ENCODE results near the gene TNS1. TPM values are rescaled to one million over a fixed set of nuclear protein-coding genes. Genes with fewer than 3 reads are reported as not detected.
"Not testable (repeated sequence)": the region's sequence is repeated elsewhere in the genome, so short reads cannot be mapped to it uniquely, and the experiment has no call there.

TNS1 gene
- polyA plus RNA-seq, 3 donors, result 0.26 to 1.6 (median 1.5) TPM

DNA sequence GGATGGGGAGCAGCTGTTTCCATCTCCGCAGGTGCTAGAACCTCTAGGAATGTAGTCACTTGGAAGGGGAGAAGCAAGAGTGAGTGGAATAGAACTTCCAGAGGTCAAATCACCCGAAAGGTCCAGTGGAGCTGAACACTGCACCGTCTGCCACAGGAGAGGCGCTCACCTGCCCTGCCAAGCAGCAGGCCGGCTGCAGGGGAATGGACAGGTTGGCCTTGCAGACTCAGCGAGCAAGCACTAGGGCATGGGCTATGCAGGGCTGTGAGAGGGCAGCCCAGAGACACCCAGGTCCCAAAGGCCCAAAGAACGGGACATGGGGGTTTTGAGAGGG, 214.2 kb downstream of the TNS1 start:
- no peaks in the 10 kb centered on the region for H3K27me3 ChIP-seq (ENCODE audit: control insufficient read depth in 2 of 2, insufficient read depth in 2 of 2, low read length in 2 of 2)
- H3K27ac ChIP-seq (ENCODE audit: low read depth in 1 of 2, low read length in 2 of 2), result no peak overlapping the region
- H3K4me1 ChIP-seq (ENCODE audit: control insufficient read depth in 1 of 2, insufficient read depth in 2 of 2, low read length in 2 of 2), result peaks cover 22 to 28% of the 10 kb centered on the region in 2 donors
- intact Hi-C loops (cut with micrococcal nuclease), result loop anchor here (2.0 to 5.0 kb wide), 3 partner anchors 98 to 284 kb away; no protein-coding TSS in a partner anchor
- H3K9me3 Mint-ChIP-seq, result peaks cover 2 to 11% (median 5%) of the 10 kb centered on the region in 7 donors
- no peak overlapping the region for H2AFZ ChIP-seq (ENCODE audit: insufficient read depth, low read depth, low read length, poor library complexity, severe bottlenecking)
- WGBS (ENCODE audit: insufficient coverage), result 90% methylated on average over 7 of the region's 7 CpGs
- no peaks in the 10 kb centered on the region for H3K9me3 ChIP-seq (replicated peaks in 1 of 2; ENCODE audit: control insufficient read depth in 1 of 2, insufficient read depth in 1 of 2, low read length in 2 of 2)
- H3K9ac ChIP-seq (ENCODE audit: insufficient read depth, low read length, poor library complexity, severe bottlenecking), result no peak overlapping the region
- peaks cover 36% of the 10 kb centered on the region for H3K4me1 Mint-ChIP-seq
- H4K20me1 ChIP-seq (ENCODE audit: insufficient read depth, low read length), result no peaks in the 10 kb centered on the region
- no peak overlapping the region for H3K4me3 ChIP-seq (replicated peaks in 1 of 3; ENCODE audit: low read depth in 2 of 3, low read length in 3 of 3)
- H3K27me3 Mint-ChIP-seq (ENCODE audit: low read depth in 3 of 3), result peaks cover 6 to 13% (median 8%) of the 10 kb centered on the region in 3 donors
- H3K27ac Mint-ChIP-seq, result no peak overlapping the region
- no peak overlapping the region for H3K4me2 ChIP-seq (replicated peaks; ENCODE audit: extremely low read depth, low read length, poor library complexity, severe bottlenecking)
- TF ChIP-seq, protein P1, sequence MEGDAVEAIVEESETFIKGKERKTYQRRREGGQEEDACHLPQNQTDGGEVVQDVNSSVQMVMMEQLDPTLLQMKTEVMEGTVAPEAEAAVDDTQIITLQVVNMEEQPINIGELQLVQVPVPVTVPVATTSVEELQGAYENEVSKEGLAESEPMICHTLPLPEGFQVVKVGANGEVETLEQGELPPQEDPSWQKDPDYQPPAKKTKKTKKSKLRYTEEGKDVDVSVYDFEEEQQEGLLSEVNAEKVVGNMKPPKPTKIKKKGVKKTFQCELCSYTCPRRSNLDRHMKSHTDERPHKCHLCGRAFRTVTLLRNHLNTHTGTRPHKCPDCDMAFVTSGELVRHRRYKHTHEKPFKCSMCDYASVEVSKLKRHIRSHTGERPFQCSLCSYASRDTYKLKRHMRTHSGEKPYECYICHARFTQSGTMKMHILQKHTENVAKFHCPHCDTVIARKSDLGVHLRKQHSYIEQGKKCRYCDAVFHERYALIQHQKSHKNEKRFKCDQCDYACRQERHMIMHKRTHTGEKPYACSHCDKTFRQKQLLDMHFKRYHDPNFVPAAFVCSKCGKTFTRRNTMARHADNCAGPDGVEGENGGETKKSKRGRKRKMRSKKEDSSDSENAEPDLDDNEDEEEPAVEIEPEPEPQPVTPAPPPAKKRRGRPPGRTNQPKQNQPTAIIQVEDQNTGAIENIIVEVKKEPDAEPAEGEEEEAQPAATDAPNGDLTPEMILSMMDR (IDR thresholded peaks at IDR 0.05), result no peak
- no peaks in the 10 kb centered on the region for H3K79me2 ChIP-seq (ENCODE audit: insufficient read depth, low read length)
- H3K36me3 ChIP-seq (replicated peaks in 1 of 2; ENCODE audit: control insufficient read depth in 1 of 2, insufficient read depth in 2 of 2, low read length in 2 of 2), result no peaks in the 10 kb centered on the region
- no peaks in the 10 kb centered on the region for H3K36me3 Mint-ChIP-seq
- DNase-seq, result no peak
- no peak overlapping the region for H3K4me3 Mint-ChIP-seq

DNA sequence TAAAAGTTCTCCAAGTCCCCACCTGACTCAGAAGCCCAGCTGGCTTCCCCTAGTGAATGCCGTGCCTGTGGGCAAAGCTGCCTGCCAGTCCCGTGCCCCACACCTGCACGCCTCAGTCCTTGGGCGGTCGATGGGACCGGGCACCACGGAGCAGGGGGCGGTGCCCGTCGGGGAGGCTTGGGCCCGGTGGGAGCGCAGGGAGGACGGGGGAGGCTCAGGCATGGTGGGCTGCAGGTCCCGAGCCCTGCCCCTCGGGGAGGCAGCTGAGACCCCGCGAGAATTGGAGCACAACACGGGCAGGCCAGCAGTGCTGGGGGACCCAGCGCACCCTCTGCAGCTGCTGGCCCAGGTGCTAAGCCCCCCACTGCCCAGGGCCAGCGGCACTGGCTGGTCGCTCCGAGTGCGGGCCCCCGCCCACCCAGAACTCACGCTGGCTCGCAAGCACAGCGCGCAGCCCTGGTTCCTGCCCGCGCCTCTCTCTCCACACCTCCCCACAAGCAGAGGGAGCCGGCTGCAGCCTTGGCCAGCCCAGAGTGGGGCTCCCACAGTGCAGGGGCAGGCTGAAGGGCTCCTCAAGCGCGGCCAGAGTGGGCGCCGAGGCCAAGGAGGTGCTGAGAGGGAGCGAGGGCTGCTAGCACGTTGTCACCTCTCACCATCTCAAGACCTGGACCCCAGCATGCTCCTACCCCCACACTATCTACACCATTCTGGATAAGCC, 215.5 kb downstream of the TNS1 start:
- H3K9ac ChIP-seq (ENCODE audit: insufficient read depth, low read length, poor library complexity, severe bottlenecking), result no peak overlapping the region
- intact Hi-C loops (cut with micrococcal nuclease), result loop anchor here in 1 of 2 donors (5.0 kb wide), 2 partner anchors 100 to 285 kb away; no protein-coding TSS in a partner anchor
- no peak overlapping the region for H3K4me2 ChIP-seq (replicated peaks; ENCODE audit: extremely low read depth, low read length, poor library complexity, severe bottlenecking)
- TF ChIP-seq, protein P1 (IDR thresholded peaks at IDR 0.05), result no peak
- H3K9me3 ChIP-seq (replicated peaks in 1 of 2; ENCODE audit: control insufficient read depth in 1 of 2, insufficient read depth in 1 of 2, low read length in 2 of 2), result no peaks in the 10 kb centered on the region
- Mint-ChIP-seq H3K9me3 (peaks cover 8 to 17% (median 11%) of the 10 kb centered on the region in 7 donors), H3K36me3 (no peaks in the 10 kb centered on the region), H3K27ac (no peak overlapping the region), H3K4me1 (peaks cover 36% of the 10 kb centered on the region), H3K4me3 (no peak overlapping the region), H3K27me3 (ENCODE audit: low read depth in 3 of 3) (peaks cover 8 to 17% (median 8%) of the 10 kb centered on the region in 3 donors)
- no peak overlapping the region for H3K4me3 ChIP-seq (replicated peaks in 1 of 3; ENCODE audit: low read depth in 2 of 3, low read length in 3 of 3)
- no peaks in the 10 kb centered on the region for H3K79me2 ChIP-seq (ENCODE audit: insufficient read depth, low read length)
- H3K27me3 ChIP-seq (ENCODE audit: control insufficient read depth in 2 of 2, insufficient read depth in 2 of 2, low read length in 2 of 2), result no peaks in the 10 kb centered on the region
- H3K4me1 ChIP-seq (ENCODE audit: control insufficient read depth in 1 of 2, insufficient read depth in 2 of 2, low read length in 2 of 2), result peaks cover 22 to 28% of the 10 kb centered on the region in 2 donors
- no peaks in the 10 kb centered on the region for H4K20me1 ChIP-seq (ENCODE audit: insufficient read depth, low read length)
- DNase-seq, result no peak
- H3K36me3 ChIP-seq (replicated peaks in 1 of 2; ENCODE audit: control insufficient read depth in 1 of 2, insufficient read depth in 2 of 2, low read length in 2 of 2), result no peaks in the 10 kb centered on the region
- 96% methylated on average over 16 of the region's 37 CpGs for WGBS (ENCODE audit: insufficient coverage)
- H3K27ac ChIP-seq (ENCODE audit: low read depth in 1 of 2, low read length in 2 of 2), result no peak overlapping the region
- no peak overlapping the region for H2AFZ ChIP-seq (ENCODE audit: insufficient read depth, low read depth, low read length, poor library complexity, severe bottlenecking)

DNA sequence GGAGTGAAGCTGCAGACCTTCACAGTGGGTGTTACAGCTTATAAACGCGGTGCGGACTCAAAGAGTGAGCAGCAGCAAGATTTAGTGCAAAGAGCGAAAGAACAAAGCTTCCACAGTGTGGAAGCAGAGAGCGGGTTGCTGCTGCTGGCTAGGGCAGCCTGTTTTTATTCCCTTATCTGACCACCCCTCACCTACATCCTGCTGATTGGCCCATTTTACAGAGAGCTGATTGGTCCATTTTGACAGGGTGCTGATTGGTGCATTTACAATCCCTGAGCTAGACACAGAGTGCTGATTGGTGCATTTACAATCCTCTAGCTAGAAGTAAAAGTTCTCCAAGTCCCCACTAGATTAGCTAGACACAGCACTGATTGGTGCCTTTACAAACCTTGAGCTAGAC, 216.2 kb downstream of the TNS1 start:
- intact Hi-C loops (cut with micrococcal nuclease), result loop anchor here in 1 of 2 donors (5.0 kb wide), 2 partner anchors 101 to 286 kb away; no protein-coding TSS in a partner anchor

More for the DNA sequence above, 216.2 kb downstream of the TNS1 start:
- not testable (repeated sequence) for H3K79me2 ChIP-seq (ENCODE audit: insufficient read depth, low read length); H3K27ac Mint-ChIP-seq; DNase-seq; H2AFZ ChIP-seq (ENCODE audit: insufficient read depth, low read depth, low read length, poor library complexity, severe bottlenecking); H3K9me3 ChIP-seq (replicated peaks in 1 of 2; ENCODE audit: control insufficient read depth in 1 of 2, insufficient read depth in 1 of 2, low read length in 2 of 2); H4K20me1 ChIP-seq (ENCODE audit: insufficient read depth, low read length); H3K4me2 ChIP-seq (replicated peaks; ENCODE audit: extremely low read depth, low read length, poor library complexity, severe bottlenecking); H3K9ac ChIP-seq (ENCODE audit: insufficient read depth, low read length, poor library complexity, severe bottlenecking); H3K27me3 ChIP-seq (ENCODE audit: control insufficient read depth in 2 of 2, insufficient read depth in 2 of 2, low read length in 2 of 2); H3K36me3 ChIP-seq (replicated peaks in 1 of 2; ENCODE audit: control insufficient read depth in 1 of 2, insufficient read depth in 2 of 2, low read length in 2 of 2); H3K4me3 ChIP-seq (replicated peaks in 1 of 3; ENCODE audit: low read depth in 2 of 3, low read length in 3 of 3); H3K4me3 Mint-ChIP-seq; H3K36me3 Mint-ChIP-seq; H3K27ac ChIP-seq (ENCODE audit: low read depth in 1 of 2, low read length in 2 of 2)
- peaks cover 8 to 17% (median 12%) of the 10 kb centered on the region in 3 donors for H3K27me3 Mint-ChIP-seq (ENCODE audit: low read depth in 3 of 3)
- peaks cover 22 to 26% of the 10 kb centered on the region in 2 donors for H3K4me1 ChIP-seq (ENCODE audit: control insufficient read depth in 1 of 2, insufficient read depth in 2 of 2, low read length in 2 of 2)
- peaks cover 4 to 15% (median 8%) of the 10 kb centered on the region in 7 donors for H3K9me3 Mint-ChIP-seq
- WGBS (ENCODE audit: insufficient coverage), result 100% methylated on average over 4 of the region's 5 CpGs
- peaks cover 34% of the 10 kb centered on the region for H3K4me1 Mint-ChIP-seq

Measured in CD14-positive monocyte (primary cell).